Measurements from ENCODE around the gene CCL21.
"Not testable (repeated sequence)": the region's sequence is repeated elsewhere in the genome, so short reads cannot be mapped to it uniquely, and the experiment has no call there.

Gene CCL21

DNA sequence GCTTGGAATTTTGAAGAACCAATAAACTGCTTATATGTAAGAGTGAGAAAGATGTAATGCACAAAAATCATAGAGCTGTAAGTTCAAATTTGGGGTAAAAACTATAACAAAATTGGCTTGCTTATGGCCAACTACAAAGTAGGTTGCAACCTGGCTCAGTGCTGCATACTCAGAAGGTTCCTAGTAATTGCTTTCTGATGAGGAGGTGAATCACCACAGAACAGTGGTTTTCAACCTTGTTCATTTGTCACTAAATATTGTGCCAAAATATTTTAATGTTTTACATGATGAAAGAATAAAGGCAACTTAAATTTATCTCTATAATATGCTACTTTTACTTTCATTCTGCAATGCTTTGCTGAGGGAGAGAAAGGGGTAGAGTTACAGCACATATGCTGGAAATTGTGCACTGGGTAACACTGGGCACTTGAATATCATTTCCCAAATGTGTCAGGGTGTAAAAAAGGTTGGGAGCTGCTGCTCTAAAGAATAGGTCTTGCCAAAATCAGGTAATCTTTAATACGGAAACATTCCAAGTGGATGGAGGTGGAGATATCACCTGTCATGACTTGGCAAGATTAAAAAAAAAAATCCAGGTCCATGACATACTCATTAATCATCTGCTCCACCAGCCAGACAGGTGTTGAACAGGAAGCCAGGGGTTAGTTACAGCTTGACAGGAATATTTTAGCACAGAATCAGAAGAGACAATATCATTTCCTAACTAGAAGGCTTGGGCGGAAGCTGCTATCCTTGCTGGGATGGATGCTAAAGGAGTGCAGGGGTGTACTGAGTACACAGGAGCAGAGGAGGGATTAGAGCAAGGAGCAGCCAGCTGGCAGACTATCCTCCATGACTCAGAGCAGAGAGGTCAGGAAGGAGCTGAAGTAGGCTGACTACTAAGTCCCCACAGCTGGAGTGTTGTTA lies 34.6 kb upstream of the CCL21 start:
- Histone ChIP-seq H3K9me3 (ENCODE audit: control insufficient read depth, insufficient read depth, low read depth, low read length) (no peaks in the 10 kb centered on the region), H3K4me1 (ENCODE audit: control insufficient read depth, insufficient read depth, low read length) (no peaks in the 10 kb centered on the region), H3K27ac (ENCODE audit: extremely low read depth, low read depth, low read length) (no peak overlapping the region), H3K36me3 (ENCODE audit: control insufficient read depth in 2 of 2, insufficient read depth in 1 of 2, low read length in 2 of 2) (no peaks in the 10 kb centered on the region), H3K4me3 (ENCODE audit: low read depth, low read length) (no peak overlapping the region)
- TF ChIP-seq KLF1 (tag by site-specific recombination; IDR thresholded peaks at IDR 0.05) (no peak), YY2 (tag by site-specific recombination; IDR thresholded peaks at IDR 0.05) (no peak), ZNF146 (tag by site-specific recombination; IDR thresholded peaks at IDR 0.05) (no peak), ZNF132 (tag by site-specific recombination; IDR thresholded peaks at IDR 0.05; ENCODE audit: borderline replicate concordance) (no peak), ZFP37 (tag by site-specific recombination; IDR thresholded peaks at IDR 0.05) (no peak), KLF7 (tag by site-specific recombination; IDR thresholded peaks at IDR 0.05; ENCODE audit: borderline replicate concordance) (no peak)
- TF ChIP-seq, protein P1, sequence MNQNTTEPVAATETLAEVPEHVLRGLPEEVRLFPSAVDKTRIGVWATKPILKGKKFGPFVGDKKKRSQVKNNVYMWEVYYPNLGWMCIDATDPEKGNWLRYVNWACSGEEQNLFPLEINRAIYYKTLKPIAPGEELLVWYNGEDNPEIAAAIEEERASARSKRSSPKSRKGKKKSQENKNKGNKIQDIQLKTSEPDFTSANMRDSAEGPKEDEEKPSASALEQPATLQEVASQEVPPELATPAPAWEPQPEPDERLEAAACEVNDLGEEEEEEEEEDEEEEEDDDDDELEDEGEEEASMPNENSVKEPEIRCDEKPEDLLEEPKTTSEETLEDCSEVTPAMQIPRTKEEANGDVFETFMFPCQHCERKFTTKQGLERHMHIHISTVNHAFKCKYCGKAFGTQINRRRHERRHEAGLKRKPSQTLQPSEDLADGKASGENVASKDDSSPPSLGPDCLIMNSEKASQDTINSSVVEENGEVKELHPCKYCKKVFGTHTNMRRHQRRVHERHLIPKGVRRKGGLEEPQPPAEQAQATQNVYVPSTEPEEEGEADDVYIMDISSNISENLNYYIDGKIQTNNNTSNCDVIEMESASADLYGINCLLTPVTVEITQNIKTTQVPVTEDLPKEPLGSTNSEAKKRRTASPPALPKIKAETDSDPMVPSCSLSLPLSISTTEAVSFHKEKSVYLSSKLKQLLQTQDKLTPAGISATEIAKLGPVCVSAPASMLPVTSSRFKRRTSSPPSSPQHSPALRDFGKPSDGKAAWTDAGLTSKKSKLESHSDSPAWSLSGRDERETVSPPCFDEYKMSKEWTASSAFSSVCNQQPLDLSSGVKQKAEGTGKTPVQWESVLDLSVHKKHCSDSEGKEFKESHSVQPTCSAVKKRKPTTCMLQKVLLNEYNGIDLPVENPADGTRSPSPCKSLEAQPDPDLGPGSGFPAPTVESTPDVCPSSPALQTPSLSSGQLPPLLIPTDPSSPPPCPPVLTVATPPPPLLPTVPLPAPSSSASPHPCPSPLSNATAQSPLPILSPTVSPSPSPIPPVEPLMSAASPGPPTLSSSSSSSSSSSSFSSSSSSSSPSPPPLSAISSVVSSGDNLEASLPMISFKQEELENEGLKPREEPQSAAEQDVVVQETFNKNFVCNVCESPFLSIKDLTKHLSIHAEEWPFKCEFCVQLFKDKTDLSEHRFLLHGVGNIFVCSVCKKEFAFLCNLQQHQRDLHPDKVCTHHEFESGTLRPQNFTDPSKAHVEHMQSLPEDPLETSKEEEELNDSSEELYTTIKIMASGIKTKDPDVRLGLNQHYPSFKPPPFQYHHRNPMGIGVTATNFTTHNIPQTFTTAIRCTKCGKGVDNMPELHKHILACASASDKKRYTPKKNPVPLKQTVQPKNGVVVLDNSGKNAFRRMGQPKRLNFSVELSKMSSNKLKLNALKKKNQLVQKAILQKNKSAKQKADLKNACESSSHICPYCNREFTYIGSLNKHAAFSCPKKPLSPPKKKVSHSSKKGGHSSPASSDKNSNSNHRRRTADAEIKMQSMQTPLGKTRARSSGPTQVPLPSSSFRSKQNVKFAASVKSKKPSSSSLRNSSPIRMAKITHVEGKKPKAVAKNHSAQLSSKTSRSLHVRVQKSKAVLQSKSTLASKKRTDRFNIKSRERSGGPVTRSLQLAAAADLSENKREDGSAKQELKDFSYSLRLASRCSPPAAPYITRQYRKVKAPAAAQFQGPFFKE (tag by site-specific recombination; IDR thresholded peaks at IDR 0.05; ENCODE audit: borderline replicate concordance) = no peak
- POLR2A ChIA-PET = interaction anchor here (0.6 kb wide), 1 partner anchor 24 kb away, joined by 3 read pairs; no protein-coding TSS in a partner anchor
- CTCF ChIA-PET = interaction anchor here (0.6 to 2.3 kb wide), 6 partner anchors 16 to 222 kb away, joined by 3 to 9 read pairs (median 6); no protein-coding TSS in a partner anchor

DNA sequence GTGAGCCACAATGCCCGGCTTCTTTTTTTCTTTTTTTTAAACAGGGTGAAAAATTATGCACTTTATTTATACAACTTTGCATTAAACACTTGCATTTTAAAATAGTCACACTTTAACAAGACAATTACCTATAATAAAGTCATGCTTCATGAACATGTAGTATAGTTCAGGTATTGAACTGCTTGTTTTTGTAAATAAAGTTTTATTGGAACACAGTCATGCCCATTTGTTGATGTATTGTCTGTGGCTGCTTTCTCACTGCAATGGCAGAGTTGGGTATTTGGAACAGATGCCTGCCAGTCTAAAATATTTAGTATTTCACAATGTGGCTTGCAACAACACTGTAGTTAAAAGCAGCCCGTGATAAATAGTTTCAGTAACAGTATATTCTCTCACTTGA lies 32.8 kb upstream of the CCL21 start:
- no peaks in the 10 kb centered on the region for H3K4me1 ChIP-seq (ENCODE audit: control insufficient read depth, insufficient read depth, low read length)
- no peaks in the 10 kb centered on the region for H3K9me3 ChIP-seq (ENCODE audit: control insufficient read depth, insufficient read depth, low read depth, low read length)
- ChIA-PET POLR2A (no interaction called here), CTCF (no interaction called here)
- H3K27ac ChIP-seq (ENCODE audit: extremely low read depth, low read depth, low read length) = no peak overlapping the region
- no peak for TF ChIP-seq ZNF239 (tag by site-specific recombination; IDR thresholded peaks at IDR 0.05)
- TF ChIP-seq ZNF426 (tag by site-specific recombination; IDR thresholded peaks at IDR 0.05) = no peak
- TF ChIP-seq MYNN (tag by site-specific recombination; IDR thresholded peaks at IDR 0.05; ENCODE audit: borderline replicate concordance) = no peak
- TF ChIP-seq ZNF660 (tag by site-specific recombination; IDR thresholded peaks at IDR 0.05) = no peak
- TF ChIP-seq ZNF169 (tag by site-specific recombination; IDR thresholded peaks at IDR 0.05) = no peak
- no peak for TF ChIP-seq MEIS1 (CRISPR knock-in tag; IDR thresholded peaks at IDR 0.05; ENCODE audit: borderline replicate concordance)
- H3K36me3 ChIP-seq (ENCODE audit: control insufficient read depth in 2 of 2, insufficient read depth in 1 of 2, low read length in 2 of 2) = no peaks in the 10 kb centered on the region
- no peak overlapping the region for H3K4me3 ChIP-seq (ENCODE audit: low read depth, low read length)

DNA sequence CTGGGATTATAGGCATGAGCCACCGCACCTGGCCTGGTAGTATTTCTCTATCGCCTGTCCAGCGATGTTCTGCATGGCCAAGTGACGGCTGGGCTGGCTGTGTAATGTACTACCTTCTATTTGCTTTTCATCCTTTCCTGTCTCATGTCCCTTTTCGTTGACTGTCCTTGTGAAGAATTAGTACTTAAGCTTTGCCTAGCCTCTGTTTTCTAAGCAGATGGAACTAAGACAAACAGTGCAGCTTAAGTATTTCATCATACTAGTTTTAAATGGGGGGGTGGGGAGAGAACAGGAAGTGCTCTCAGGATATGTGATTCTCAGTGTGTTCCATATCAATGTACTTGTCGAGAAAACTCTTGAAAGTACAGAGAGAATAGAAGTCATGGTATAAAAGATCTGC lies 31.7 kb upstream of the CCL21 start:
- Histone ChIP-seq H3K36me3 (ENCODE audit: control insufficient read depth in 2 of 2, insufficient read depth in 1 of 2, low read length in 2 of 2) (no peaks in the 10 kb centered on the region), H3K4me3 (ENCODE audit: low read depth, low read length) (no peak overlapping the region), H3K4me1 (ENCODE audit: control insufficient read depth, insufficient read depth, low read length) (no peaks in the 10 kb centered on the region), H3K27ac (ENCODE audit: extremely low read depth, low read depth, low read length) (no peak overlapping the region), H3K9me3 (ENCODE audit: control insufficient read depth, insufficient read depth, low read depth, low read length) (no peaks in the 10 kb centered on the region)
- TF ChIP-seq ZNF324 (tag by site-specific recombination; IDR thresholded peaks at IDR 0.05) = no peak
- TF ChIP-seq, protein P2, sequence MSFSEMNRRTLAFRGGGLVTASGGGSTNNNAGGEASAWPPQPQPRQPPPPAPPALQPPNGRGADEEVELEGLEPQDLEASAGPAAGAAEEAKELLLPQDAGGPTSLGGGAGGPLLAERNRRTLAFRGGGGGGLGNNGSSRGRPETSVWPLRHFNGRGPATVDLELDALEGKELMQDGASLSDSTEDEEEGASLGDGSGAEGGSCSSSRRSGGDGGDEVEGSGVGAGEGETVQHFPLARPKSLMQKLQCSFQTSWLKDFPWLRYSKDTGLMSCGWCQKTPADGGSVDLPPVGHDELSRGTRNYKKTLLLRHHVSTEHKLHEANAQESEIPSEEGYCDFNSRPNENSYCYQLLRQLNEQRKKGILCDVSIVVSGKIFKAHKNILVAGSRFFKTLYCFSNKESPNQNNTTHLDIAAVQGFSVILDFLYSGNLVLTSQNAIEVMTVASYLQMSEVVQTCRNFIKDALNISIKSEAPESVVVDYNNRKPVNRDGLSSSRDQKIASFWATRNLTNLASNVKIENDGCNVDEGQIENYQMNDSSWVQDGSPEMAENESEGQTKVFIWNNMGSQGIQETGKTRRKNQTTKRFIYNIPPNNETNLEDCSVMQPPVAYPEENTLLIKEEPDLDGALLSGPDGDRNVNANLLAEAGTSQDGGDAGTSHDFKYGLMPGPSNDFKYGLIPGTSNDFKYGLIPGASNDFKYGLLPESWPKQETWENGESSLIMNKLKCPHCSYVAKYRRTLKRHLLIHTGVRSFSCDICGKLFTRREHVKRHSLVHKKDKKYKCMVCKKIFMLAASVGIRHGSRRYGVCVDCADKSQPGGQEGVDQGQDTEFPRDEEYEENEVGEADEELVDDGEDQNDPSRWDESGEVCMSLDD (tag by site-specific recombination; IDR thresholded peaks at IDR 0.05) = no peak
- ChIA-PET POLR2A (no interaction called here), CTCF (interaction anchor here (0.6 to 0.9 kb wide), 6 partner anchors 11 to 158 kb away, joined by 3 to 4 read pairs (median 4); no protein-coding TSS in a partner anchor)

DNA sequence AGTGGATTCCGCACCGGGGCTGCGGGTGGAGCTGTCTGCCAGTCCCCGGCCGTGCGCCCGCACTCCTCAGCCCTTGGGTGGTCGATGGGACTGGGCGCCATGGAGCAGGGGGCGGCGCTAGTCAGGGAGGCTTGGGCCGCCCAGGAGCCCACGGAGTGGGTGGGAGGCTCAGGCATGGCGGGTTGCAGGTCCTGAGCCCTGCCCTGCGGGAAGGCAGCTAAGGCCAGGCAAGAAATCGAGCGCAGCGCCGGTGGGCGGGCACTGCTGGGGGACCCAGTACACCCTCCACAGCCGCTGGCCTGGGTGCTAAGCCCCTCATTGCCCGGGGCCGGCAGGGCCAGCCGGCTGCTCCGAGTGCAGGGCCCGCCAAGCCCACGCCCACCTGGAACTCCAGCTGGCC lies 30.2 kb upstream of the CCL21 start:
- CTCF ChIA-PET = interaction anchor here (1.0 to 1.5 kb wide), 2 partner anchors 11 to 20 kb away, joined by 4 read pairs; no protein-coding TSS in a partner anchor
- POLR2A ChIA-PET = not testable (repeated sequence)

More for the DNA sequence above, 30.2 kb upstream of the CCL21 start:
- not testable (repeated sequence) for H3K4me1 ChIP-seq (ENCODE audit: control insufficient read depth, insufficient read depth, low read length); H3K36me3 ChIP-seq (ENCODE audit: control insufficient read depth in 2 of 2, insufficient read depth in 1 of 2, low read length in 2 of 2); H3K27ac ChIP-seq (ENCODE audit: extremely low read depth, low read depth, low read length); H3K4me3 ChIP-seq (ENCODE audit: low read depth, low read length); H3K9me3 ChIP-seq (ENCODE audit: control insufficient read depth, insufficient read depth, low read depth, low read length)
